ENCODE results near the gene LRCH1.

LRCH1 gene

GRCh38 chr13:46684287-46685001, 131.5 kb downstream of the LRCH1 start:
- H3K4me3 ChIP-seq (ENCODE audit: low read depth, low read length): no peak overlapping the region
- no peak overlapping the region for H3K9ac ChIP-seq (ENCODE audit: low read length)
- H3K9me3 ChIP-seq (ENCODE audit: control insufficient read depth, insufficient read depth, low read depth, low read length): no peaks in the 10 kb centered on the region
- peak overlapping the region; percentile 63 for H3K27ac ChIP-seq (ENCODE audit: low read depth, low read length)
- H3K36me3 ChIP-seq (ENCODE audit: control insufficient read depth, insufficient read depth, low read length): no peaks in the 10 kb centered on the region
- no peaks in the 10 kb centered on the region for H3K27me3 ChIP-seq (ENCODE audit: control insufficient read depth, insufficient read depth, low read length)
- H3K4me1 ChIP-seq (ENCODE audit: control insufficient read depth, insufficient read depth, low read length): peaks cover 54% of the 10 kb centered on the region

DNA sequence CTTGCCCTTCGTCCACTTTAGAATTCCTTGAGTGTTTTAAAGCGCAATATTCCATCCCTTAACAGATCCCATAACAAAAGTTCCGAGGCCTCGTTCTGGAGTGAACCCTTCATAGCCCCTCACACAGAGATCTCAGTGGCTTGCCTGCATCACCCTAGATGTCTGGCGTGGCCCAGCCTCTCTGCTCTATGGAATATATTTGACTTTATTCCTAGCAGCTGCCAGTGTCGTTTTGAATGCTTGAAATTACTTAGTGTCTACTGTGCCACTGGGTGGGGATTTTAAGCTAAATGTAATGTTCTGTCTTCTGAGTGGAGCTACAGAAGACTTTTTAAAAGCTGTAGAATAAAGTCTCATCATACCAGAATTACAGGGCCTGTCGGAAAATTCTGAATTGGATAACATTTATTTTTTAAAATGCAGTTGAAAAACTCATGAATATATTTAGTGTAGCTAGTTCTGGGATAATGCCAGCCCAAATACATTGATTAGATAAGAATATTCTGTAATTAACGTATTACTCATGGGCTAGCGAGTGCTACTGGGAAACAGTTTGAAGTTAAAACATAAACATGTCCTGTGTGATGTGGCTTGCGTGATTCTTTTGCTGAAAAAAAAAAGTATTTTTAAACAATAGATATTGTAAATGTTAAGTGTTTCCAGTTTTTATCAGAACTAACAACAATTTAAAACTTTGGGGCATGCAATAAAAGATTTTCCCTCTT, 132.2 kb downstream of the LRCH1 start:
- Histone ChIP-seq H3K9ac (ENCODE audit: low read length) (no peak overlapping the region), H3K4me1 (ENCODE audit: control insufficient read depth, insufficient read depth, low read length) (peaks cover 60% of the 10 kb centered on the region), H3K36me3 (ENCODE audit: control insufficient read depth, insufficient read depth, low read length) (no peaks in the 10 kb centered on the region)

DNA sequence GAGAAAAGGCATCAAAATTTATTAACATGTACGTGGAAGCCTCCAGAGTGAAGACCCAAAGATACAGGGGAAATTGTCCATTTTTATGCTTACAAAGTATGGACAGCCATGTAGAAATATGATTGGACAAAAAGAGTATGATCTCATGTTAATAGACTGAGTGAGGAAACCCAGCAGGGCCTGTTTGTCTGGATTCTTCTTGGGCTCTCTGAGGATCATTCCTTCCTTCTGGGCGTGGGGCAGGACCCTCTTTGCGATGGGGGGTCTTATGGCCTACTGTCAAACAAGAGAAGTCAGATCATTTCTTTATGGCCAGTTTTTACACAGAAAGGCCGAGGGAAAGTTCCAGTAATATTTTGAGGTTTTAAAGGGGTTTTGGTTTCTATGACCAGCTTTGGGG, 133.2 kb downstream of the LRCH1 start:
- Histone ChIP-seq H3K36me3 (ENCODE audit: control insufficient read depth, insufficient read depth, low read length) (no peaks in the 10 kb centered on the region), H3K9ac (ENCODE audit: low read length) (no peak overlapping the region), H3K4me3 (ENCODE audit: low read depth, low read length) (no peak overlapping the region), H3K27ac (ENCODE audit: low read depth, low read length) (0 out of 2 replicates have a peak overlapping the region, but pooled peaks have one; percentile 28), H3K9me3 (ENCODE audit: control insufficient read depth, insufficient read depth, low read depth, low read length) (no peaks in the 10 kb centered on the region), H3K4me1 (ENCODE audit: control insufficient read depth, insufficient read depth, low read length) (peaks cover 65% of the 10 kb centered on the region), H3K27me3 (ENCODE audit: control insufficient read depth, insufficient read depth, low read length) (no peaks in the 10 kb centered on the region)

More for the DNA sequence above, 132.2 kb downstream of the LRCH1 start:
- no peaks in the 10 kb centered on the region for H3K27me3 ChIP-seq (ENCODE audit: control insufficient read depth, insufficient read depth, low read length)
- H3K27ac ChIP-seq (ENCODE audit: low read depth, low read length): peak overlapping the region; percentile 63
- H3K4me3 ChIP-seq (ENCODE audit: low read depth, low read length): no peak overlapping the region
- H3K9me3 ChIP-seq (ENCODE audit: control insufficient read depth, insufficient read depth, low read depth, low read length): no peaks in the 10 kb centered on the region

- no peaks in the 10 kb centered on the region for H3K36me3 ChIP-seq (ENCODE audit: control insufficient read depth, insufficient read depth, low read length)
- no peaks in the 10 kb centered on the region for H3K9me3 ChIP-seq (ENCODE audit: control insufficient read depth, insufficient read depth, low read depth, low read length)
- no peak overlapping the region for H3K4me3 ChIP-seq (ENCODE audit: low read depth, low read length)
- peaks cover 65% of the 10 kb centered on the region for H3K4me1 ChIP-seq (ENCODE audit: control insufficient read depth, insufficient read depth, low read length)
- H3K27me3 ChIP-seq (ENCODE audit: control insufficient read depth, insufficient read depth, low read length): no peaks in the 10 kb centered on the region
- H3K27ac ChIP-seq (ENCODE audit: low read depth, low read length): peak overlapping the region; percentile 86
- H3K9ac ChIP-seq (ENCODE audit: low read length): no peak overlapping the region
Observed at GRCh38 chr13:46687810-46688209, 134.8 kb downstream of the LRCH1 start.

- peak overlapping the region; percentile 86 for H3K27ac ChIP-seq (ENCODE audit: low read depth, low read length)
- H3K4me1 ChIP-seq (ENCODE audit: control insufficient read depth, insufficient read depth, low read length): peaks cover 65% of the 10 kb centered on the region
- no peak overlapping the region for H3K9ac ChIP-seq (ENCODE audit: low read length)
- H3K4me3 ChIP-seq (ENCODE audit: low read depth, low read length): no peak overlapping the region
- H3K27me3 ChIP-seq (ENCODE audit: control insufficient read depth, insufficient read depth, low read length): no peaks in the 10 kb centered on the region
- no peaks in the 10 kb centered on the region for H3K36me3 ChIP-seq (ENCODE audit: control insufficient read depth, insufficient read depth, low read length)
- H3K9me3 ChIP-seq (ENCODE audit: control insufficient read depth, insufficient read depth, low read depth, low read length): no peaks in the 10 kb centered on the region
Observed at GRCh38 chr13:46688306-46688705, 135.3 kb downstream of the LRCH1 start.

DNA sequence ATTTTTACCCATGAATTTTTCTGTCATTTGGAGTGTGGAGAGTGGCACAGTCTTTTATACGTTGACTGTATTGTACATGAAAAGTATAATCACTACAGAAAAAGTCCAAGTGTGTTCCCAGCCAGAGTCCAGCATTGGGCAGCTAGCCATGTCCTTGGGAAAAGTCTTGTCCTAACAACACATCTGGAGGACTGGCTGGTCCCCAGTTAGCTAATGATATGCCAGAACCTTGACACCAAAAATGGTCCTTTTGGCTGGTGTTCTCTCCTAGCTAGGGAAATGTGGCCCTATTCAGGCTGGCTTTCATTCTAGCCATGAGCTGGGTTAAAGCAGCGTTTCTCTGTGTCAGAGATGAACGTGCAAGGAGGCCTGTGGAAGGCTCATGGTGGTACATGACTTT, 145.0 kb downstream of the LRCH1 start:
- Histone ChIP-seq H3K9me3 (ENCODE audit: control insufficient read depth, insufficient read depth, low read depth, low read length) (no peaks in the 10 kb centered on the region), H3K9ac (ENCODE audit: low read length) (no peak overlapping the region), H3K36me3 (ENCODE audit: control insufficient read depth, insufficient read depth, low read length) (peaks cover 39% of the 10 kb centered on the region), H3K4me1 (ENCODE audit: control insufficient read depth, insufficient read depth, low read length) (no peaks in the 10 kb centered on the region), H3K27me3 (ENCODE audit: control insufficient read depth, insufficient read depth, low read length) (no peaks in the 10 kb centered on the region), H3K27ac (ENCODE audit: low read depth, low read length) (no peak overlapping the region), H3K4me3 (ENCODE audit: low read depth, low read length) (no peak overlapping the region)

DNA sequence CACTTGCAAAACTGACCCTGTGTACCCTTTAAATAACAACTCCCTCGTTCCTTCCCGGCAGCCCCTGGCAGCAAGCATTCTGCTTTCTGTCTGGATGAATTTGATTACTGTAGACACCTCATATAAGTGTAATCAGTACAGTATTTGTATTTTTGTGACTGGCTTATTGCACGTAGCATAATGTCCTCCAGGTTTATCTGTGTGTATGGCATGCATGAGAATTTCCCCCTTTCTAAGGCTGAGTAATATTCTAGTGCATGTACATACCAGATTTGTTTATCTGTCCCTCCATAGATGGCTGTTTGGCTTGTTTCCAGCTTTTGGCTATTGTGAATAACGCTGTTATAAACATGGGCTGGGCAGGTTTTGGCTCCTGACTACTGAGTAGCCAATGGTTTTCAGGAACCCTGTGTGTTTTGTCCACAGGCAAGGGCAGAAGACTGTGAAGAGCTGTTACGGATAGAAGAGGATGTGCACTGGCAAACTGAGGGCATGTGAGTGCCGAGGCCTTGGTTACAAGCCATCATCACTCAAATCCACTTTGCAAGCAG, 146.0 kb downstream of the LRCH1 start:
- H3K36me3 ChIP-seq (ENCODE audit: control insufficient read depth, insufficient read depth, low read length): peaks cover 39% of the 10 kb centered on the region

DNA sequence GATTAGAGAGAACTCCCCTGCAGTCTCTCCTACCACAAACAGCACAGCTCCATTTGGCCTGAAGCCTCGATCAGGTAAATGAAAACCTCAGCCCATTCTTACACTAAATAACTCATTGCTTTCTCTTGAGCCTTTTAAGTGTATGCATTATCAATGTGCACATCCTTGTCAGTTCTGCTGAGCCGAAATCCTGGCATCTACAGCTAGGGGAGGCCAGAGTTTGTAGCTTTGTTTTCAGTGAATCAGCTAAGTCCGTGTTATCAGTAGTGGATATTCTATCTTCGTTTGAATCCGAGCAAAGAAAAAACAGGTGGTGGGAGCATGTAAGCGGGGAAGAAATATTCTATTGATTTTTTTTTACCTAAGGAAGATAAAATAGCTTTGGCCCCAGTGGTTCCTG, 159.6 kb downstream of the LRCH1 start:
- Histone ChIP-seq H3K36me3 (ENCODE audit: control insufficient read depth, insufficient read depth, low read length) (peaks cover 5% of the 10 kb centered on the region; the same call in 1 of the 2 replicates), H3K4me3 (ENCODE audit: low read depth, low read length) (no peak overlapping the region), H3K27me3 (ENCODE audit: control insufficient read depth, insufficient read depth, low read length) (no peaks in the 10 kb centered on the region), H3K4me1 (ENCODE audit: control insufficient read depth, insufficient read depth, low read length) (no peaks in the 10 kb centered on the region), H3K27ac (ENCODE audit: low read depth, low read length) (no peak overlapping the region), H3K9ac (ENCODE audit: low read length) (no peak overlapping the region), H3K9me3 (ENCODE audit: control insufficient read depth, insufficient read depth, low read depth, low read length) (no peaks in the 10 kb centered on the region)

More for the DNA sequence above, 146.0 kb downstream of the LRCH1 start:
- no peaks in the 10 kb centered on the region for H3K9me3 ChIP-seq (ENCODE audit: control insufficient read depth, insufficient read depth, low read depth, low read length)
- H3K27ac ChIP-seq (ENCODE audit: low read depth, low read length): no peak overlapping the region
- no peaks in the 10 kb centered on the region for H3K4me1 ChIP-seq (ENCODE audit: control insufficient read depth, insufficient read depth, low read length)
- H3K27me3 ChIP-seq (ENCODE audit: control insufficient read depth, insufficient read depth, low read length): no peaks in the 10 kb centered on the region
- H3K4me3 ChIP-seq (ENCODE audit: low read depth, low read length): no peak overlapping the region
- H3K9ac ChIP-seq (ENCODE audit: low read length): no peak overlapping the region

- Histone ChIP-seq H3K9ac (ENCODE audit: low read length) (no peak overlapping the region), H3K27ac (ENCODE audit: low read depth, low read length) (no peak overlapping the region), H3K4me3 (ENCODE audit: low read depth, low read length) (no peak overlapping the region), H3K4me1 (ENCODE audit: control insufficient read depth, insufficient read depth, low read length) (no peaks in the 10 kb centered on the region), H3K36me3 (ENCODE audit: control insufficient read depth, insufficient read depth, low read length) (no peaks in the 10 kb centered on the region), H3K9me3 (ENCODE audit: control insufficient read depth, insufficient read depth, low read depth, low read length) (no peaks in the 10 kb centered on the region), H3K27me3 (ENCODE audit: control insufficient read depth, insufficient read depth, low read length) (no peaks in the 10 kb centered on the region)
Observed at GRCh38 chr13:46715363-46715762, 162.4 kb downstream of the LRCH1 start.

DNA sequence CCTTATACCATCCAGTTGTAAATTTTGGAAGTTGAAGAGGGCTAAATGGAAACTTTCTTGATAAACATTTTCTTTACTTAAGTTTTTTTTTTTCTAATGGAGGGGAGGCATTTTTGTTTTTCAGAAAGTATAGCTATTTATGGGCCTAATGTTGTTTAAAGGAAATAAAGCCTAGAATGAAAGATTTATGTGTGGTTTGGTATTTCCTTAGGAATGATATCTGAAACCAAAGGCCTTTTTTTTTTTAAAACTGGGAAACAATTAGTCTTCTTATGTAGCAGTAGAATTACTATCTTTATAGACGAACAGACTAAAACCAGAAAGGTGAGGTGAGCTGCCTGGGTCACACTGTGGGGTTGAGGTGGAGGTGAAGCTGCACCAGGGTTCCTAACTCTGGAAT, 163.9 kb downstream of the LRCH1 start:
- Histone ChIP-seq H3K27ac (ENCODE audit: low read depth, low read length) (no peak overlapping the region), H3K27me3 (ENCODE audit: control insufficient read depth, insufficient read depth, low read length) (no peaks in the 10 kb centered on the region), H3K4me1 (ENCODE audit: control insufficient read depth, insufficient read depth, low read length) (no peaks in the 10 kb centered on the region), H3K9ac (ENCODE audit: low read length) (no peak overlapping the region), H3K36me3 (ENCODE audit: control insufficient read depth, insufficient read depth, low read length) (no peaks in the 10 kb centered on the region), H3K4me3 (ENCODE audit: low read depth, low read length) (no peak overlapping the region), H3K9me3 (ENCODE audit: control insufficient read depth, insufficient read depth, low read depth, low read length) (no peaks in the 10 kb centered on the region)

DNA sequence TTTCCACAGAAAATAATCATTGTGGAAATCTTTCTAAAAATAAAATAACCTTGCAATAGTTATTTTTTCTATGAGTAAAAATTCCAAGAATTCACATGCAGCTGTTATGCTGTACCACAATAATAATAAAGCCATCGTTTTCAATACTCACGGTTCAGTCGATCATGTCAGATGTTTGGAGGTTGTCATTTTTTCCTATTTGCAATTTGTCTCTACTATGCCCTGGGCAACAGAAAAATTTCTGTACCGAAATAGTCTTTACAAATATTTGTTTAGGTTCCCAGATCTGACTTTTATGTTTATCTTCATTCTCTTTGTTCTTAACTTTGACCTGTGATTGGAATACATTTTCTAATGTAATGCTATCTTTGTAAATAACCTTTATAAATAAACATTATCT, 164.3 kb downstream of the LRCH1 start:
- no peaks in the 10 kb centered on the region for H3K9me3 ChIP-seq (ENCODE audit: control insufficient read depth, insufficient read depth, low read depth, low read length)
- no peaks in the 10 kb centered on the region for H3K4me1 ChIP-seq (ENCODE audit: control insufficient read depth, insufficient read depth, low read length)
- H3K27me3 ChIP-seq (ENCODE audit: control insufficient read depth, insufficient read depth, low read length): no peaks in the 10 kb centered on the region
- H3K36me3 ChIP-seq (ENCODE audit: control insufficient read depth, insufficient read depth, low read length): no peaks in the 10 kb centered on the region
- no peak overlapping the region for H3K4me3 ChIP-seq (ENCODE audit: low read depth, low read length)
- H3K27ac ChIP-seq (ENCODE audit: low read depth, low read length): no peak overlapping the region
- H3K9ac ChIP-seq (ENCODE audit: low read length): no peak overlapping the region

Data from HUES6 (cell line).